Suprapubic skin (tissue), 4 donors: Measurements from ENCODE around the gene EXOSC9. TPM values are rescaled to one million over a fixed set of nuclear protein-coding genes. Genes with fewer than 3 reads are reported as not detected.

Experiments
- DNase-seq, 2 donors: peaks; one replicate each; pipeline ENCODE4 v3.0.0-alpha.2; 2019; ENCODE audit warnings: low spot score in 2 of 2
- H3K27ac ChIP-seq: fragments of 200-600 bp; sonication (generic); one replicate; pipeline ENCODE4 v1.5.1; 2019
- H3K27me3 ChIP-seq: fragments of 200-600 bp; sonication (generic); one replicate; pipeline ENCODE4 v1.5.1; 2019
- H3K36me3 ChIP-seq: fragments of 200-600 bp; sonication (generic); one replicate; pipeline ENCODE4 v1.5.1; 2019
- H3K4me1 ChIP-seq: fragments of 200-600 bp; sonication (generic); one replicate; pipeline ENCODE4 v1.5.1; 2019
- H3K4me3 ChIP-seq: fragments of 200-600 bp; sonication (generic); one replicate; pipeline ENCODE4 v1.5.1; 2019; ENCODE audit warnings: mild to moderate bottlenecking
- H3K9me3 ChIP-seq: fragments of 200-600 bp; sonication (generic); one replicate; pipeline ENCODE4 v1.5.1; 2019
- CTCF ChIP-seq, 2 donors: fragments of 200-600 bp in 1 of 2; fragments of 450-650 bp in 1 of 2; sonication (generic) in 1 of 2; IDR thresholded peaks; one replicate each; pipeline ENCODE4 v1.5.1; 2016 to 2019; ENCODE audit warnings: antibody characterized with exemption in 2 of 2, mild to moderate bottlenecking in 1 of 2, moderate library complexity in 1 of 2
- EP300 ChIP-seq: sonication (generic); formaldehyde crosslinking; IDR thresholded peaks from one replicate; pipeline ENCODE4 v1.6.1; 2017; ENCODE audit warnings: antibody characterized with exemption
- POLR2A ChIP-seq, 2 donors: fragments of 450-650 bp; IDR thresholded peaks; one replicate each; pipeline ENCODE4 v1.6.1; 2017; ENCODE audit warnings: antibody characterized with exemption in 2 of 2, mild to moderate bottlenecking in 2 of 2, moderate library complexity in 2 of 2
- POLR2AphosphoS5 ChIP-seq, 3 donors: sonication (generic); formaldehyde crosslinking; IDR thresholded peaks; one replicate each; pipeline ENCODE4 v1.6.1; 2017; ENCODE audit warnings: antibody characterized with exemption in 3 of 3
- WGBS: methylation state at CpG from one replicate; pipeline ENCODE4 v1.1.5; 2018; 5-methylcytosine and 5-hydroxymethylcytosine counted together
- total RNA-seq, 4 donors: library from RNA; depleted of rRNA; stranded (reverse); fragments of >200 nt; gene quantifications; one replicate each; pipeline ENCODE4 v1.1.0, GENCODE V29; 2016

Gene EXOSC9
- total RNA-seq, 4 donors from 2014 or later = 23.6 to 33.9 (median 25.4) TPM

GRCh38 chr4:121765368-121765705, 35.8 kb upstream of the EXOSC9 start:
- no peaks in the 10 kb centered on the region for H3K9me3 ChIP-seq
- H3K4me3 ChIP-seq = peak overlapping the region; percentile 47
- DNase-seq = no peak
- 28% methylated on average over 8 of the region's 16 CpGs for WGBS
- no peak for TF ChIP-seq EP300
- TF ChIP-seq POLR2AphosphoS5 (IDR thresholded peaks at IDR 0.05) = no peak
- no peak for TF ChIP-seq POLR2A (IDR thresholded peaks at IDR 0.05)
- no peak for TF ChIP-seq CTCF (IDR thresholded peaks at IDR 0.05)
- no peak overlapping the region for H3K27ac ChIP-seq
- peaks cover 40% of the 10 kb centered on the region for H3K27me3 ChIP-seq
- no peaks in the 10 kb centered on the region for H3K36me3 ChIP-seq
- H3K4me1 ChIP-seq = peaks cover 11% of the 10 kb centered on the region

GRCh38 chr4:121765971-121766538, 35.1 kb upstream of the EXOSC9 start:
- H3K4me3 ChIP-seq = no peak overlapping the region
- no peak for DNase-seq
- peaks cover 11% of the 10 kb centered on the region for H3K4me1 ChIP-seq
- TF ChIP-seq POLR2A (IDR thresholded peaks at IDR 0.05) (no peak), EP300 (no peak), POLR2AphosphoS5 (IDR thresholded peaks at IDR 0.05) (no peak), CTCF (IDR thresholded peaks at IDR 0.05) (no peak)
- no peaks in the 10 kb centered on the region for H3K9me3 ChIP-seq
- no peaks in the 10 kb centered on the region for H3K36me3 ChIP-seq
- WGBS = 88% methylated on average over 9 of the region's 9 CpGs
- H3K27me3 ChIP-seq = peaks cover 46% of the 10 kb centered on the region
- no peak overlapping the region for H3K27ac ChIP-seq

GRCh38 chr4:121767166-121767565, 34.0 kb upstream of the EXOSC9 start:
- WGBS = 90% methylated on average over 4 of the region's 4 CpGs
- Histone ChIP-seq H3K9me3 (no peaks in the 10 kb centered on the region), H3K27me3 (peaks cover 50% of the 10 kb centered on the region), H3K27ac (no peak overlapping the region), H3K4me1 (peaks cover 11% of the 10 kb centered on the region), H3K4me3 (no peak overlapping the region), H3K36me3 (no peaks in the 10 kb centered on the region)
- DNase-seq = no peak
- TF ChIP-seq CTCF (IDR thresholded peaks at IDR 0.05) (no peak), POLR2A (IDR thresholded peaks at IDR 0.05) (no peak), POLR2AphosphoS5 (IDR thresholded peaks at IDR 0.05) (no peak), EP300 (no peak)

- Histone ChIP-seq H3K36me3 (no peaks in the 10 kb centered on the region), H3K4me1 (peaks cover 10% of the 10 kb centered on the region), H3K27me3 (peaks cover 39% of the 10 kb centered on the region), H3K9me3 (no peaks in the 10 kb centered on the region), H3K4me3 (no peak overlapping the region), H3K27ac (no peak overlapping the region)
- no peak for DNase-seq
- 78% methylated on average over 1 of the region's 2 CpGs for WGBS
- no peak for TF ChIP-seq POLR2A (IDR thresholded peaks at IDR 0.05)
- TF ChIP-seq CTCF (IDR thresholded peaks at IDR 0.05) = no peak
- TF ChIP-seq POLR2AphosphoS5 (IDR thresholded peaks at IDR 0.05) = no peak
- TF ChIP-seq EP300 = no peak
These were observed 31.8 kb upstream of the EXOSC9 start for GRCh38 chr4:121769341-121769740.

- H3K36me3 ChIP-seq = no peaks in the 10 kb centered on the region
- TF ChIP-seq EP300 = no peak
- no peak for TF ChIP-seq POLR2A (IDR thresholded peaks at IDR 0.05)
- no peak for TF ChIP-seq POLR2AphosphoS5 (IDR thresholded peaks at IDR 0.05)
- no peak for TF ChIP-seq CTCF (IDR thresholded peaks at IDR 0.05)
- no peak overlapping the region for H3K4me3 ChIP-seq
- H3K4me1 ChIP-seq = no peaks in the 10 kb centered on the region
- no peaks in the 10 kb centered on the region for H3K9me3 ChIP-seq
- H3K27ac ChIP-seq = no peak overlapping the region
- peaks cover 20% of the 10 kb centered on the region for H3K27me3 ChIP-seq
- 89% methylated on average over 1 of the region's 1 CpG for WGBS
- DNase-seq = no peak
These were observed 29.3 kb upstream of the EXOSC9 start for GRCh38 chr4:121771869-121772268.
